ENCODE results near the gene LCLAT1.

The LCLAT1 gene

GRCh38 chr2:30424231-30424630 is 22.8 kb upstream of the LCLAT1 start:
- DNase-seq (ENCODE audit: low spot score), result no peak

- DNase-seq (ENCODE audit: low spot score), result no peak
These were observed 21.7 kb upstream of the LCLAT1 start for GRCh38 chr2:30425326-30425725.

- DNase-seq (ENCODE audit: low spot score), result no peak
These were observed 19.3 kb upstream of the LCLAT1 start for GRCh38 chr2:30427606-30428347.

- no peak for DNase-seq (ENCODE audit: low spot score)
These were observed 18.7 kb upstream of the LCLAT1 start for GRCh38 chr2:30428348-30428662.

GRCh38 chr2:30428827-30429461 is 18.1 kb upstream of the LCLAT1 start:
- DNase-seq (ENCODE audit: low spot score), result no peak

- no peak for DNase-seq (ENCODE audit: low spot score)
These were observed 13.3 kb upstream of the LCLAT1 start for GRCh38 chr2:30433541-30434299.

GRCh38 chr2:30434708-30435107 is 12.3 kb upstream of the LCLAT1 start:
- no peak for DNase-seq (ENCODE audit: low spot score)

GRCh38 chr2:30436859-30437435 is 10.1 kb upstream of the LCLAT1 start:
- DNase-seq (ENCODE audit: low spot score), result no peak

GRCh38 chr2:30437809-30438548 is 9.1 kb upstream of the LCLAT1 start:
- DNase-seq (ENCODE audit: low spot score), result peak; percentile 49

- DNase-seq (ENCODE audit: low spot score), result no peak
These were observed 7.8 kb upstream of the LCLAT1 start for GRCh38 chr2:30439296-30439695.

GRCh38 chr2:30439879-30440278 is 7.2 kb upstream of the LCLAT1 start:
- no peak for DNase-seq (ENCODE audit: low spot score)

- DNase-seq (ENCODE audit: low spot score), result no peak
These were observed 6.0 kb upstream of the LCLAT1 start for GRCh38 chr2:30441023-30441422.

- DNase-seq (ENCODE audit: low spot score), result peak; percentile 48
These were observed 4.0 kb upstream of the LCLAT1 start for GRCh38 chr2:30443081-30443480.

GRCh38 chr2:30444273-30444672 is 2.8 kb upstream of the LCLAT1 start:
- DNase-seq (ENCODE audit: low spot score), result no peak

- no peak for DNase-seq (ENCODE audit: low spot score)
These were observed 1.7 kb upstream of the LCLAT1 start for GRCh38 chr2:30445266-30445821.

GRCh38 chr2:30446602-30447148 is 371 bp upstream of the LCLAT1 start:
- no peak for DNase-seq (ENCODE audit: low spot score)

GRCh38 chr2:30448308-30448707 is 1.3 kb downstream of the LCLAT1 start:
- peak; percentile 26 for DNase-seq (ENCODE audit: low spot score)

- DNase-seq (ENCODE audit: low spot score), result peak; percentile 74
These were observed 1.8 kb downstream of the LCLAT1 start for GRCh38 chr2:30448866-30449265.

GRCh38 chr2:30450025-30450424 is 3.0 kb downstream of the LCLAT1 start:
- DNase-seq (ENCODE audit: low spot score), result no peak

GRCh38 chr2:30453498-30453897 is 6.5 kb downstream of the LCLAT1 start:
- DNase-seq (ENCODE audit: low spot score), result no peak

GRCh38 chr2:30454571-30454970 is 7.5 kb downstream of the LCLAT1 start:
- no peak for DNase-seq (ENCODE audit: low spot score)
